ENCODE results near the gene PDE4D. TPM values are rescaled to one million over a fixed set of nuclear protein-coding genes. Genes with fewer than 3 reads are reported as not detected.

PDE4D gene
- total RNA-seq, 2 experiments from 2014 or later: 0.50 to 0.51 TPM

DNA sequence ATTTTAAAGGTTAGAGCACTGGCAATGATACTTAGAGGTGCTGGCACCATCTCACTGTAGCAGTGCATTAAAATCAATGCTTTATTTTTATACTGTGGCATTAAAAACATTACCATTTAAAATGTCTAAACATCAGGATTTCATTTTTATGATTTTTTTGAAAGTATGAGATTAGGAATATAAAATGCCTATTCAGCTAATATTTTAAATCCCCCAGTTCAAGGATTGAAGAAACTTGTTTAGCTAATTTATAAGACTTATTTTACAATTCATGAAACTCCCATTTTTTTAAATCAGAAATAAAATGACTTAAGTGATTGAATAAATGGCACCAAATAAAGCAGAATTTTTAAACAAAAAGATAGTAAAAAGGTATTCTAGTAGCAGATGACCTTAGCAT, 685.1 kb downstream of the PDE4D start:
- no peaks in the 10 kb centered on the region for H3K36me3 ChIP-seq (ENCODE audit: insufficient read depth, low read length)
- no peaks in the 10 kb centered on the region for H3K9me3 ChIP-seq (ENCODE audit: low read length)
- no peak overlapping the region for H3K27ac ChIP-seq (ENCODE audit: low read depth, low read length, poor library complexity, severe bottlenecking)
- no peaks in the 10 kb centered on the region for H3K9me2 ChIP-seq (ENCODE audit: insufficient read depth, low read length)
- H2AFZ ChIP-seq (ENCODE audit: low read length): no peak overlapping the region
- H3K79me2 ChIP-seq (ENCODE audit: insufficient read depth, low read depth, low read length): no peaks in the 10 kb centered on the region
- POLR2A ChIA-PET: interaction anchor here (0.7 kb wide), 1 partner anchor 34 kb away, joined by 3 read pairs; no protein-coding TSS in a partner anchor
- BruUV-seq (replicated peaks): no TSS peak
- intact Hi-C loops (cut with micrococcal nuclease; ENCODE audit: unreplicated experiment): no loop called here
- H3K4me3 ChIP-seq (ENCODE audit: low read depth, low read length, poor library complexity, severe bottlenecking): no peak overlapping the region
- CTCF ChIA-PET (ENCODE audit: unreplicated experiment): no interaction called here
- no peaks in the 10 kb centered on the region for H4K20me1 ChIP-seq (ENCODE audit: insufficient read depth, low read length)
- DNase-seq (ENCODE audit: low spot score): no peak
- no peak overlapping the region for H3K4me2 ChIP-seq (ENCODE audit: low read length)
- no peaks in the 10 kb centered on the region for H3K4me1 ChIP-seq (ENCODE audit: insufficient read depth, low read length, poor library complexity, severe bottlenecking)
- TF ChIP-seq, protein P1, sequence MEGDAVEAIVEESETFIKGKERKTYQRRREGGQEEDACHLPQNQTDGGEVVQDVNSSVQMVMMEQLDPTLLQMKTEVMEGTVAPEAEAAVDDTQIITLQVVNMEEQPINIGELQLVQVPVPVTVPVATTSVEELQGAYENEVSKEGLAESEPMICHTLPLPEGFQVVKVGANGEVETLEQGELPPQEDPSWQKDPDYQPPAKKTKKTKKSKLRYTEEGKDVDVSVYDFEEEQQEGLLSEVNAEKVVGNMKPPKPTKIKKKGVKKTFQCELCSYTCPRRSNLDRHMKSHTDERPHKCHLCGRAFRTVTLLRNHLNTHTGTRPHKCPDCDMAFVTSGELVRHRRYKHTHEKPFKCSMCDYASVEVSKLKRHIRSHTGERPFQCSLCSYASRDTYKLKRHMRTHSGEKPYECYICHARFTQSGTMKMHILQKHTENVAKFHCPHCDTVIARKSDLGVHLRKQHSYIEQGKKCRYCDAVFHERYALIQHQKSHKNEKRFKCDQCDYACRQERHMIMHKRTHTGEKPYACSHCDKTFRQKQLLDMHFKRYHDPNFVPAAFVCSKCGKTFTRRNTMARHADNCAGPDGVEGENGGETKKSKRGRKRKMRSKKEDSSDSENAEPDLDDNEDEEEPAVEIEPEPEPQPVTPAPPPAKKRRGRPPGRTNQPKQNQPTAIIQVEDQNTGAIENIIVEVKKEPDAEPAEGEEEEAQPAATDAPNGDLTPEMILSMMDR (conservative IDR thresholded peaks at IDR 0.05; ENCODE audit: low read length): no peak
- TF ChIP-seq EZH2phosphoT487 (IDR thresholded peaks at IDR 0.05; ENCODE audit: borderline replicate concordance, low read depth, low read length): no peak

DNA sequence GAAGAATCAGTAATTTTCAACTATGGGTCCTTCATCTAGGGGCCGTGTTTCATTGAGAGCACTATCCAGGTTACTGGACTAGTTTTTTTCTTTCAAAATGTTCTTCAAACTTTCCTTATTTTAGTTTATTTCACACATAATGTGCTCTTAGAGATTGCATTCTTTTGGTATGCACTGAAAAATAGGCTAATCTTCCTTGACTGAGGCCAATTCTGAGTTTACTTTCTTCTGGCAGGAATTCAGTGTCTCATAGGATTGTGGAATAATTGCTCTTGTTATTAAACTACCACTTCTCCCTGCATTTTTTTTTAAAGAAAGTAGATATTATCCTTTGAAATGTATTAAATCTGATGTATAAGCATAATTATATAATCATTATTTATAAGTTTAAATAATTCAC, 686.1 kb downstream of the PDE4D start:
- BruUV-seq (replicated peaks): no TSS peak
- Histone ChIP-seq H3K9me3 (ENCODE audit: low read length) (no peaks in the 10 kb centered on the region), H3K36me3 (ENCODE audit: insufficient read depth, low read length) (no peaks in the 10 kb centered on the region), H3K9me2 (ENCODE audit: insufficient read depth, low read length) (no peaks in the 10 kb centered on the region), H2AFZ (ENCODE audit: low read length) (no peak overlapping the region), H3K4me3 (ENCODE audit: low read depth, low read length, poor library complexity, severe bottlenecking) (no peak overlapping the region), H3K27ac (ENCODE audit: low read depth, low read length, poor library complexity, severe bottlenecking) (no peak overlapping the region), H3K79me2 (ENCODE audit: insufficient read depth, low read depth, low read length) (no peaks in the 10 kb centered on the region), H3K4me2 (ENCODE audit: low read length) (no peak overlapping the region), H4K20me1 (ENCODE audit: insufficient read depth, low read length) (no peaks in the 10 kb centered on the region), H3K4me1 (ENCODE audit: insufficient read depth, low read length, poor library complexity, severe bottlenecking) (no peaks in the 10 kb centered on the region)
- TF ChIP-seq, protein P1 (conservative IDR thresholded peaks at IDR 0.05; ENCODE audit: low read length): no peak
- TF ChIP-seq EZH2phosphoT487 (IDR thresholded peaks at IDR 0.05; ENCODE audit: borderline replicate concordance, low read depth, low read length): no peak
- DNase-seq (ENCODE audit: low spot score): no peak
- ChIA-PET CTCF (ENCODE audit: unreplicated experiment) (no interaction called here), POLR2A (no interaction called here)
- intact Hi-C loops (cut with micrococcal nuclease; ENCODE audit: unreplicated experiment): no loop called here

DNA sequence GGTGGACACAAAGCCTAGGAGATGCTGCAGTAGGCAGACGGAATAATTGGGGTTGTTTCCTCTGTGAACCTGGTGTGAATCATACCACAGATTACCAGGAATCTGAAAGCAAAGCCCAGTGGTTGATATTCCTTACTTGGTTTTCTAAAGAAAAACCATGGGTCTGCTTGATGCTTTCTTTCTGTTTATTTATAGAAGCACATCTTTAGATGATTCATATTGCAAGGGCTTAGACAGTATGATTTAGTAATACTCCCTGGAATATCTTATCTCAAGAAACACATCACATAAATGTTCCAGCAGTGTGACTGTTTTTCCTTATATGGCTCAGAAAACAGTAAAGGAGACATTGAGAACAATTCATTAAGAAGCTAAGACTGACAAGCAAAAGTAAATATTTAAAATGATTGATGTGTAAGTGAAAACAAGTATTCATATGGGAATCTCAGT, 687.4 kb downstream of the PDE4D start:
- intact Hi-C loops (cut with micrococcal nuclease; ENCODE audit: unreplicated experiment): no loop called here
- Histone ChIP-seq H2AFZ (ENCODE audit: low read length) (no peak overlapping the region), H3K9me3 (ENCODE audit: low read length) (no peaks in the 10 kb centered on the region), H4K20me1 (ENCODE audit: insufficient read depth, low read length) (no peaks in the 10 kb centered on the region), H3K27ac (ENCODE audit: low read depth, low read length, poor library complexity, severe bottlenecking) (no peak overlapping the region), H3K36me3 (ENCODE audit: insufficient read depth, low read length) (no peaks in the 10 kb centered on the region), H3K4me2 (ENCODE audit: low read length) (no peak overlapping the region), H3K4me1 (ENCODE audit: insufficient read depth, low read length, poor library complexity, severe bottlenecking) (no peaks in the 10 kb centered on the region), H3K4me3 (ENCODE audit: low read depth, low read length, poor library complexity, severe bottlenecking) (no peak overlapping the region), H3K9me2 (ENCODE audit: insufficient read depth, low read length) (no peaks in the 10 kb centered on the region), H3K79me2 (ENCODE audit: insufficient read depth, low read depth, low read length) (no peaks in the 10 kb centered on the region)
- no TSS peak for BruUV-seq (replicated peaks)
- no peak for DNase-seq (ENCODE audit: low spot score)
- POLR2A ChIA-PET: no interaction called here
- CTCF ChIA-PET (ENCODE audit: unreplicated experiment): no interaction called here
- TF ChIP-seq, protein P1 (conservative IDR thresholded peaks at IDR 0.05; ENCODE audit: low read length): no peak
- no peak for TF ChIP-seq EZH2phosphoT487 (IDR thresholded peaks at IDR 0.05; ENCODE audit: borderline replicate concordance, low read depth, low read length)
